Measurements from ENCODE around the gene UBE3D. TPM values are rescaled to one million over a fixed set of nuclear protein-coding genes. Genes with fewer than 3 reads are reported as not detected.

The UBE3D gene
- total RNA-seq, 1 experiment from 2014 or later, result 10.7 TPM

DNA sequence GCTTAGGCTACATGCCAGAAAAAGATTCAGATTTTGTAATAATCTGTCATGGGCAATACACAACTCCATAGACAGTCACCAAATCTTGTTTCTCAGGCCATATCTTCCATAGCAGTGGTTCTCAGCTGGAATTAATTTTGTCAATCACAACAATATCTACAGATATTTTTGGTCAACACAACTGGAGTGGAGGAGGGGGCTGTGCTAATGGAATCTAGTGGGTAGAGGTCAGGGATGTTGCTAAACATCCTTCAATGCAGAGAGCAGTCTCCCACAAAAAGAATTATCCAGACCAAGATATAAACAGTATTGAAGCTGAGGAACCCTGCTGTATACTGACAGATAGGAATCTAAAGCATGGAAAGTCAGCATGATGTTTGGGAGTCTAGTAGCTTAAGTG lies 174.6 kb downstream of the UBE3D start:
- H3K27me3 Mint-ChIP-seq (ENCODE audit: low read depth), result no peaks in the 10 kb centered on the region
- H4K8ac ChIP-seq (replicated peaks; ENCODE audit: insufficient read length, low read depth, low read length), result no peak overlapping the region
- H2AK5ac ChIP-seq (ENCODE audit: insufficient read length, low read length), result no peak overlapping the region
- no peak overlapping the region for H2BK15ac ChIP-seq (ENCODE audit: low read depth, low read length)
- no peaks in the 10 kb centered on the region for H3K9me3 Mint-ChIP-seq
- H2BK12ac ChIP-seq (ENCODE audit: insufficient read length, low read depth, low read length), result no peak overlapping the region
- no peak overlapping the region for H2BK20ac ChIP-seq (ENCODE audit: low read depth, low read length, poor library complexity, severe bottlenecking)
- no peak overlapping the region for H3T11ph ChIP-seq (ENCODE audit: low read length)
- H4K91ac ChIP-seq (ENCODE audit: insufficient read length, low read depth, low read length), result no peak overlapping the region
- H3K4ac ChIP-seq (ENCODE audit: low read depth, low read length), result no peak overlapping the region
- H3K23me2 ChIP-seq (ENCODE audit: insufficient read length, low read depth, low read length, poor library complexity, severe bottlenecking), result no peaks in the 10 kb centered on the region
- H3K27me3 ChIP-seq (ENCODE audit: insufficient read depth, low read length), result peaks cover 2% of the 10 kb centered on the region; the same call in 1 of the 2 replicates
- H2AFZ ChIP-seq (ENCODE audit: low read length), result no peak overlapping the region
- no peak for DNase-seq
- no peak overlapping the region for H2BK120ac ChIP-seq (ENCODE audit: low read depth, low read length, poor library complexity, severe bottlenecking)
- H3K79me2 ChIP-seq (ENCODE audit: insufficient read depth, low read length), result no peaks in the 10 kb centered on the region
- no peak overlapping the region for H3K27ac ChIP-seq (ENCODE audit: insufficient read length, low read depth, low read length)
- H3K27ac Mint-ChIP-seq, result no peak overlapping the region
- H3K4me1 Mint-ChIP-seq, result peaks cover 18 to 25% of the 10 kb centered on the region in 2 experiments
- H3K56ac ChIP-seq (ENCODE audit: insufficient read length, low read depth, low read length), result no peak overlapping the region
- no peak overlapping the region for H3K9ac ChIP-seq (ENCODE audit: extremely low read depth, insufficient read length, low read length)
- no peak overlapping the region for H3K4me2 ChIP-seq (ENCODE audit: insufficient read depth, insufficient read length, low read length)
- H3K4me1 ChIP-seq (ENCODE audit: insufficient read depth, low read length), result peaks cover 3% of the 10 kb centered on the region; the same call in 1 of the 2 replicates
- H3K79me1 ChIP-seq (ENCODE audit: insufficient read depth, low read depth, low read length, poor library complexity, severe bottlenecking), result no peaks in the 10 kb centered on the region
- no peak overlapping the region for H3K14ac ChIP-seq (ENCODE audit: insufficient read depth, low read length)
- no peak overlapping the region for H3K4me3 Mint-ChIP-seq
- H4K5ac ChIP-seq (ENCODE audit: insufficient read length, low read depth, low read length), result no peak overlapping the region
- H3K9me3 ChIP-seq (ENCODE audit: control insufficient read depth, low read depth, low read length), result no peaks in the 10 kb centered on the region
- TF ChIP-seq, protein P1, sequence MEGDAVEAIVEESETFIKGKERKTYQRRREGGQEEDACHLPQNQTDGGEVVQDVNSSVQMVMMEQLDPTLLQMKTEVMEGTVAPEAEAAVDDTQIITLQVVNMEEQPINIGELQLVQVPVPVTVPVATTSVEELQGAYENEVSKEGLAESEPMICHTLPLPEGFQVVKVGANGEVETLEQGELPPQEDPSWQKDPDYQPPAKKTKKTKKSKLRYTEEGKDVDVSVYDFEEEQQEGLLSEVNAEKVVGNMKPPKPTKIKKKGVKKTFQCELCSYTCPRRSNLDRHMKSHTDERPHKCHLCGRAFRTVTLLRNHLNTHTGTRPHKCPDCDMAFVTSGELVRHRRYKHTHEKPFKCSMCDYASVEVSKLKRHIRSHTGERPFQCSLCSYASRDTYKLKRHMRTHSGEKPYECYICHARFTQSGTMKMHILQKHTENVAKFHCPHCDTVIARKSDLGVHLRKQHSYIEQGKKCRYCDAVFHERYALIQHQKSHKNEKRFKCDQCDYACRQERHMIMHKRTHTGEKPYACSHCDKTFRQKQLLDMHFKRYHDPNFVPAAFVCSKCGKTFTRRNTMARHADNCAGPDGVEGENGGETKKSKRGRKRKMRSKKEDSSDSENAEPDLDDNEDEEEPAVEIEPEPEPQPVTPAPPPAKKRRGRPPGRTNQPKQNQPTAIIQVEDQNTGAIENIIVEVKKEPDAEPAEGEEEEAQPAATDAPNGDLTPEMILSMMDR (conservative IDR thresholded peaks at IDR 0.05), result no peak
- H2BK5ac ChIP-seq (ENCODE audit: insufficient read length, low read length), result no peak overlapping the region
- peaks cover 0 to 5% (median 4%) of the 10 kb centered on the region in 3 experiments; a peak in 3 of 7 replicates for H3K36me3 Mint-ChIP-seq (ENCODE audit: insufficient read depth in 1 of 3, low read depth in 3 of 3)
- H3K18ac ChIP-seq (ENCODE audit: insufficient read length, low read depth, low read length), result no peak overlapping the region
- H3K23ac ChIP-seq (ENCODE audit: insufficient read length, low read depth, low read length), result no peak overlapping the region
- H4K20me1 ChIP-seq (ENCODE audit: control insufficient read depth, insufficient read depth, insufficient read length), result no peaks in the 10 kb centered on the region

All from H9 (cell line).